Tibial nerve (tissue), 4 donors: ENCODE results near the gene VGLL3.

Experiments used
- CTCF ChIP-seq, 5 experiments: fragments of 200-600 bp in 3 of 5; fragments of 450-650 bp in 2 of 5; sonication (generic) in 3 of 5; IDR thresholded peaks; one replicate each; pipeline ENCODE4 v1.5.1; 2016 to 2019; ENCODE audit warnings: antibody characterized with exemption in 5 of 5, mild to moderate bottlenecking in 3 of 5, moderate library complexity in 2 of 5
- EP300 ChIP-seq, 2 donors: sonication (generic); formaldehyde crosslinking; IDR thresholded peaks; one replicate each; pipeline ENCODE4 v1.6.1; 2017; ENCODE audit warnings: antibody characterized with exemption in 2 of 2, mild to moderate bottlenecking in 1 of 2
- POLR2A ChIP-seq, 2 donors: fragments of 450-650 bp; IDR thresholded peaks; one replicate each; pipeline ENCODE4 v1.6.1; 2017; ENCODE audit warnings: antibody characterized with exemption in 2 of 2, mild to moderate bottlenecking in 2 of 2, moderate library complexity in 2 of 2

- TF ChIP-seq CTCF (IDR thresholded peaks at IDR 0.05) (no peak), EP300 (IDR thresholded peaks at IDR 0.05) (no peak), POLR2A (IDR thresholded peaks at IDR 0.05) (no peak)
Observed at GRCh38 chr3:86963611-86964010, 27.3 kb downstream of the VGLL3 start.
